SH-SY5Y (cell line): ENCODE measurements around the gene ZNF74.

Experiments
- GATA2 ChIP-seq: IDR thresholded peaks from 2 replicates; pipeline ENCODE4 v1.6.1; 2011; ENCODE audit warnings: mild to moderate bottlenecking, low read depth, low read length
- GATA3 ChIP-seq: IDR thresholded peaks from 2 replicates; pipeline ENCODE4 v1.6.1; 2011; ENCODE audit warnings: low read depth, mild to moderate bottlenecking, low read length, moderate library complexity

GRCh38 chr22:20397498-20397897 is 3.5 kb downstream of the ZNF74 start:
- TF ChIP-seq GATA3 (no peak), GATA2 (no peak)
